Measurements from ENCODE around the gene C19orf33. TPM values are rescaled to one million over a fixed set of nuclear protein-coding genes. Genes with fewer than 3 reads are reported as not detected.

The C19orf33 gene
- total and polyA plus RNA-seq, 2 experiments from 2014 or later, result 58.9 to 72.2 TPM

- H3K36me3 Mint-ChIP-seq (ENCODE audit: low read depth), result peaks cover 6% of the 10 kb centered on the region; the same call in 2 of the 3 replicates
- no peaks in the 10 kb centered on the region for H3K79me2 ChIP-seq (replicated peaks; ENCODE audit: insufficient read depth)
- peaks cover 6% of the 10 kb centered on the region for H3K27me3 Mint-ChIP-seq (ENCODE audit: insufficient read depth, low read depth, poor library complexity)
- no peaks in the 10 kb centered on the region for H3K4me1 Mint-ChIP-seq
- 0 out of 2 replicates have a peak, but pooled peaks cover 5% of the 10 kb centered on the region for H3K36me3 ChIP-seq (ENCODE audit: insufficient read depth)
- H3K4me3 Mint-ChIP-seq, result no peak overlapping the region
- no peak for DNase-seq (ENCODE audit: low spot score)
- no peak overlapping the region for H2AFZ ChIP-seq
- no peaks in the 10 kb centered on the region for H3K4me1 ChIP-seq (ENCODE audit: insufficient read depth)
- no peak overlapping the region for H3K4me2 ChIP-seq
- H3K27me3 ChIP-seq (ENCODE audit: insufficient read depth), result no peaks in the 10 kb centered on the region
- ATAC-seq, result no peak
- no peak for TF ChIP-seq POLR2AphosphoS5 (IDR thresholded peaks at IDR 0.05; ENCODE audit: low read depth)
- TF ChIP-seq NANOG (IDR thresholded peaks at IDR 0.05; ENCODE audit: borderline replicate concordance), result no peak
- TF ChIP-seq EZH2phosphoT487 (IDR thresholded peaks at IDR 0.05; ENCODE audit: unreplicated experiment), result no peak
- TF ChIP-seq STAT1 (IDR thresholded peaks at IDR 0.05; ENCODE audit: unreplicated experiment), result no peak
- TF ChIP-seq ZNF114 (CRISPR knock-in tag; IDR thresholded peaks at IDR 0.05), result no peak
- no peak for TF ChIP-seq JUNB (IDR thresholded peaks at IDR 0.05; ENCODE audit: unreplicated experiment)
- TF ChIP-seq REST (IDR thresholded peaks at IDR 0.05; ENCODE audit: unreplicated experiment), result no peak
- TF ChIP-seq CREB1 (CRISPR knock-in tag; IDR thresholded peaks at IDR 0.05; ENCODE audit: low read depth), result no peak
- TF ChIP-seq, protein P1, sequence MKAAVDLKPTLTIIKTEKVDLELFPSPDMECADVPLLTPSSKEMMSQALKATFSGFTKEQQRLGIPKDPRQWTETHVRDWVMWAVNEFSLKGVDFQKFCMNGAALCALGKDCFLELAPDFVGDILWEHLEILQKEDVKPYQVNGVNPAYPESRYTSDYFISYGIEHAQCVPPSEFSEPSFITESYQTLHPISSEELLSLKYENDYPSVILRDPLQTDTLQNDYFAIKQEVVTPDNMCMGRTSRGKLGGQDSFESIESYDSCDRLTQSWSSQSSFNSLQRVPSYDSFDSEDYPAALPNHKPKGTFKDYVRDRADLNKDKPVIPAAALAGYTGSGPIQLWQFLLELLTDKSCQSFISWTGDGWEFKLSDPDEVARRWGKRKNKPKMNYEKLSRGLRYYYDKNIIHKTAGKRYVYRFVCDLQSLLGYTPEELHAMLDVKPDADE (IDR thresholded peaks at IDR 0.05), result no peak
- TF ChIP-seq ZNF462 (CRISPR knock-in tag; IDR thresholded peaks at IDR 0.05), result no peak
- TF ChIP-seq, protein P2, sequence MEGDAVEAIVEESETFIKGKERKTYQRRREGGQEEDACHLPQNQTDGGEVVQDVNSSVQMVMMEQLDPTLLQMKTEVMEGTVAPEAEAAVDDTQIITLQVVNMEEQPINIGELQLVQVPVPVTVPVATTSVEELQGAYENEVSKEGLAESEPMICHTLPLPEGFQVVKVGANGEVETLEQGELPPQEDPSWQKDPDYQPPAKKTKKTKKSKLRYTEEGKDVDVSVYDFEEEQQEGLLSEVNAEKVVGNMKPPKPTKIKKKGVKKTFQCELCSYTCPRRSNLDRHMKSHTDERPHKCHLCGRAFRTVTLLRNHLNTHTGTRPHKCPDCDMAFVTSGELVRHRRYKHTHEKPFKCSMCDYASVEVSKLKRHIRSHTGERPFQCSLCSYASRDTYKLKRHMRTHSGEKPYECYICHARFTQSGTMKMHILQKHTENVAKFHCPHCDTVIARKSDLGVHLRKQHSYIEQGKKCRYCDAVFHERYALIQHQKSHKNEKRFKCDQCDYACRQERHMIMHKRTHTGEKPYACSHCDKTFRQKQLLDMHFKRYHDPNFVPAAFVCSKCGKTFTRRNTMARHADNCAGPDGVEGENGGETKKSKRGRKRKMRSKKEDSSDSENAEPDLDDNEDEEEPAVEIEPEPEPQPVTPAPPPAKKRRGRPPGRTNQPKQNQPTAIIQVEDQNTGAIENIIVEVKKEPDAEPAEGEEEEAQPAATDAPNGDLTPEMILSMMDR (conservative IDR thresholded peaks at IDR 0.05; ENCODE audit: low read depth in 2 of 2), result no peak
- no peak for TF ChIP-seq EZH2 (IDR thresholded peaks at IDR 0.05; ENCODE audit: low read depth, unreplicated experiment)
- no peak for TF ChIP-seq ZNF331 (CRISPR knock-in tag; IDR thresholded peaks at IDR 0.05; ENCODE audit: low read depth)
- H3K27ac ChIP-seq (ENCODE audit: low read depth), result no peak overlapping the region
- no peaks in the 10 kb centered on the region; the same call in 2 of the 3 replicates for H3K9me3 Mint-ChIP-seq
- no peaks in the 10 kb centered on the region; the same call in 1 of the 2 replicates for H4K20me1 ChIP-seq (replicated peaks; ENCODE audit: insufficient read depth)
- H3K4me3 ChIP-seq, result no peak overlapping the region
- no peaks in the 10 kb centered on the region for H3K9me2 ChIP-seq (ENCODE audit: insufficient read depth)
- no peak overlapping the region for H3K27ac Mint-ChIP-seq
- 0 out of 2 replicates have a peak, but pooled peaks cover 3% of the 10 kb centered on the region for H3F3A ChIP-seq (replicated peaks; ENCODE audit: low read depth)
These were observed 25.6 kb downstream of the C19orf33 start for GRCh38 chr19:38329651-38330050.

All from GM23338 (cell line).